Measurements from ENCODE around the gene CENPS. TPM values are rescaled to one million over a fixed set of nuclear protein-coding genes. Genes with fewer than 3 reads are reported as not detected.

The CENPS gene
- total RNA-seq, 1 experiment from 2014 or later = 17.8 TPM

- no peak overlapping the region for H2AFZ ChIP-seq (ENCODE audit: low read length)
- H3K27me3 Mint-ChIP-seq (ENCODE audit: low read depth) = no peaks in the 10 kb centered on the region
- no peak overlapping the region for H3K4me2 ChIP-seq (ENCODE audit: insufficient read depth, insufficient read length, low read length)
- no peak overlapping the region for H2BK12ac ChIP-seq (ENCODE audit: insufficient read length, low read depth, low read length)
- H3K4me1 ChIP-seq (ENCODE audit: insufficient read depth, low read length) = no peaks in the 10 kb centered on the region; the same call in 1 of the 2 replicates
- no peaks in the 10 kb centered on the region for H4K20me1 ChIP-seq (ENCODE audit: control insufficient read depth, insufficient read depth, insufficient read length)
- no peak overlapping the region for H2BK120ac ChIP-seq (ENCODE audit: low read depth, low read length, poor library complexity, severe bottlenecking)
- H3K14ac ChIP-seq (ENCODE audit: insufficient read depth, low read length) = no peak overlapping the region
- H3K27me3 ChIP-seq (ENCODE audit: insufficient read depth, low read length) = no peaks in the 10 kb centered on the region
- H3K4me3 Mint-ChIP-seq = no peak overlapping the region
- H3K36me3 Mint-ChIP-seq (ENCODE audit: insufficient read depth in 1 of 3, low read depth in 3 of 3) = peaks cover 5 to 39% (median 24%) of the 10 kb centered on the region in 3 experiments
- peak; percentile 40 for DNase-seq
- no peaks in the 10 kb centered on the region for H3K79me1 ChIP-seq (ENCODE audit: insufficient read depth, low read depth, low read length, poor library complexity, severe bottlenecking)
- H2BK20ac ChIP-seq (ENCODE audit: low read depth, low read length, poor library complexity, severe bottlenecking) = no peak overlapping the region
- H4K5ac ChIP-seq (ENCODE audit: insufficient read length, low read depth, low read length) = no peak overlapping the region
- no peak overlapping the region for H2BK15ac ChIP-seq (ENCODE audit: low read depth, low read length)
- H3K4ac ChIP-seq (ENCODE audit: low read depth, low read length) = no peak overlapping the region
- no peak overlapping the region for H3K18ac ChIP-seq (ENCODE audit: insufficient read length, low read depth, low read length)
- no peak overlapping the region for H3K27ac ChIP-seq (ENCODE audit: insufficient read length, low read depth, low read length)
- no peak overlapping the region for H2BK5ac ChIP-seq (ENCODE audit: insufficient read length, low read length)
- H3K79me2 ChIP-seq (ENCODE audit: insufficient read depth, low read length) = no peaks in the 10 kb centered on the region
- peaks cover 0 to 4% of the 10 kb centered on the region in 2 experiments; a peak in 1 of 5 replicates for H3K9me3 Mint-ChIP-seq
- H4K8ac ChIP-seq (replicated peaks; ENCODE audit: insufficient read length, low read depth, low read length) = no peak overlapping the region
- no peak overlapping the region for H3K23ac ChIP-seq (ENCODE audit: insufficient read length, low read depth, low read length)
- H4K91ac ChIP-seq (ENCODE audit: insufficient read length, low read depth, low read length) = no peak overlapping the region
- H3T11ph ChIP-seq (ENCODE audit: low read length) = no peak overlapping the region
- H3K27ac Mint-ChIP-seq = peak overlapping the region in 2 of 3 experiments; percentile 55 to 79; a peak in 3 of 7 replicates
- no CpG with 5 or more reads among the region's 5 CpGs for WGBS (ENCODE audit: extremely low coverage, insufficient read length, low lambda C conversion rate)
- no peaks in the 10 kb centered on the region for H3K23me2 ChIP-seq (ENCODE audit: insufficient read length, low read depth, low read length, poor library complexity, severe bottlenecking)
- no peak overlapping the region for H2AK5ac ChIP-seq (ENCODE audit: insufficient read length, low read length)
- no peak overlapping the region for H3K9ac ChIP-seq (ENCODE audit: extremely low read depth, insufficient read length, low read length)
- no peak overlapping the region for H3K56ac ChIP-seq (ENCODE audit: insufficient read length, low read depth, low read length)
- H3K4me1 Mint-ChIP-seq = peaks cover 7 to 8% of the 10 kb centered on the region in 2 experiments
- TF ChIP-seq CTCF (conservative IDR thresholded peaks at IDR 0.05) = peak; percentile 49
- H3K9me3 ChIP-seq (ENCODE audit: control insufficient read depth, low read depth, low read length) = no peaks in the 10 kb centered on the region
Observed at GRCh38 chr1:10456048-10456447, 25.8 kb downstream of the CENPS start.
